Kidney epithelial cell (primary cell): ENCODE measurements around the gene WDR48. TPM values are rescaled to one million over a fixed set of nuclear protein-coding genes. Genes with fewer than 3 reads are reported as not detected.

Experiments used
- DNase-seq: peaks from one replicate; pipeline ENCODE4 v3.0.0-alpha.2; 2010; ENCODE audit warnings: low read depth
- H3K27me3 ChIP-seq: 2 replicates; pipeline ENCODE4 v1.6.0; 2011; ENCODE audit warnings: low read length; ENCODE audit not compliant: control insufficient read depth, insufficient read depth
- H3K36me3 ChIP-seq: 2 replicates; pipeline ENCODE4 v1.5.1; 2011; ENCODE audit warnings: low read length; ENCODE audit not compliant: control insufficient read depth, insufficient read depth
- H3K4me3 ChIP-seq: 2 replicates; pipeline ENCODE4 v1.5.1; 2011; ENCODE audit warnings: low read depth, mild to moderate bottlenecking, control low read depth, low read length
- CTCF ChIP-seq: IDR thresholded peaks from 2 replicates; pipeline ENCODE4 v1.5.1; 2011; ENCODE audit warnings: mild to moderate bottlenecking, moderate library complexity, low read length, control low read depth, inconsistent platforms; ENCODE audit not compliant: insufficient read depth, poor library complexity, severe bottlenecking
- total RNA-seq: library from RNA; depleted of rRNA; stranded (reverse); fragments of >200 nt; gene quantifications from 2 replicates; pipeline ENCODE4 v1.2.3, GENCODE V29; 2015

Gene WDR48
- total RNA-seq, 1 donor from 2014 or later = 33.2 TPM

- H3K36me3 ChIP-seq = peaks cover 7% of the 10 kb centered on the region
- no peak for TF ChIP-seq CTCF
- no peak for DNase-seq
- H3K4me3 ChIP-seq = no peak overlapping the region
- no peaks in the 10 kb centered on the region for H3K27me3 ChIP-seq
Measured at GRCh38 chr3:39082666-39083313, 31.0 kb downstream of the WDR48 start.

GRCh38 chr3:39086144-39086543 is 34.3 kb downstream of the WDR48 start:
- Histone ChIP-seq H3K4me3 (no peak overlapping the region), H3K36me3 (peaks cover 6% of the 10 kb centered on the region), H3K27me3 (no peaks in the 10 kb centered on the region)
- TF ChIP-seq CTCF = no peak
- DNase-seq = no peak

GRCh38 chr3:39088456-39088855 is 36.6 kb downstream of the WDR48 start:
- Histone ChIP-seq H3K27me3 (no peaks in the 10 kb centered on the region), H3K36me3 (peaks cover 6% of the 10 kb centered on the region), H3K4me3 (no peak overlapping the region)
- no peak for DNase-seq
- no peak for TF ChIP-seq CTCF

GRCh38 chr3:39088889-39089288 is 37.1 kb downstream of the WDR48 start:
- Histone ChIP-seq H3K36me3 (peaks cover 6% of the 10 kb centered on the region), H3K4me3 (no peak overlapping the region), H3K27me3 (no peaks in the 10 kb centered on the region)
- DNase-seq = no peak
- TF ChIP-seq CTCF = no peak

GRCh38 chr3:39090922-39091321 is 39.1 kb downstream of the WDR48 start:
- Histone ChIP-seq H3K36me3 (peaks cover 7% of the 10 kb centered on the region), H3K27me3 (no peaks in the 10 kb centered on the region), H3K4me3 (no peak overlapping the region)
- TF ChIP-seq CTCF = no peak
- DNase-seq = no peak

GRCh38 chr3:39094851-39095677 is 43.2 kb downstream of the WDR48 start:
- no peak for DNase-seq
- no peak for TF ChIP-seq CTCF
- no peak overlapping the region for H3K4me3 ChIP-seq
- no peaks in the 10 kb centered on the region for H3K27me3 ChIP-seq
- peaks cover 6% of the 10 kb centered on the region for H3K36me3 ChIP-seq
